GM12801 (cell line): ENCODE data around the gene FTCDNL1.

Experiments
- TF ChIP-seq, protein P1 (sequence below): IDR thresholded peaks from one replicate; pipeline ENCODE4 v1.5.1; 2011; ENCODE audit warnings: control low read depth; ENCODE audit not compliant: insufficient read length; ENCODE audit errors: extremely low read depth

Gene FTCDNL1

DNA sequence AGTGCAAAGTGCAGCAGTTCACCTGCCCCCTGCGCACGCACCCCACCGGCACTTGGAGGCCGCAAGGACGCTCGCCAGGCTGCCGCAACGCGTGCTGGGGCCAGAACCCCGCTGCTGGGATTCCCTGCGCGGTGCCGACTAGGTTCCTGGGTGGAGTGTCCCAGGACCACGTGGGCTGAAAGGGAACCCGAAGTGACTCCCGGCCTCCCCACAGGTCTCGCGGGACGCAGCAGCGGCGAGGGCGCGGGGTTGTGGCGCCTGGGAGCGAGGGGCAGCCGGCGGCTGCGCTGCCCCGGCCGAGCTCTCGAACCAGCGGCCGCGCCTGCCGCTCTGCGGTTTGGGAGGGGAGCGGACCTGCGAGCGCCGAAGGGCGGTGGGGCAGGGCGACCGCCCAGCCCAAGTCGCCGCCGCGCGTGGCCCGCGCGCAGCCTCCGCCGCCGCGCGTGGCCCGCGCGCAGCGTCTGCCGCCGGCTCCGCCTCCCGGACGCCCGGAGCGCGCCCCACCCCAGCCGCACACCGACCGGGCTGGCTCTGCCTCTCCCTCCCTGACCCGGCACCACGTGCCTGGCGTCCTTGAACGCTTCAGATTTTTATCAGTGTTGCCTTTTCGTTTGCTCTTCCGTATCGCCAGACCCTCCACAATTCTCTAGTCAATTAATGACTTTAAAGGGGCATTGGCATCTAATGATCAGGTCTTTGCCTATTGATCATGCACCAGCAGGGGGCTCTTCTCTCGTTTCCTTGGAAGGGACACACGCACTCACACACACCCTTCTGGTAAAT lies at the start of gene FTCDNL1:
Gene FTCDNL1, minus strand, starts transcription at position 475 of the 783 bp plus-strand sequence. CDS start 2,230 bp downstream, outside the sequence.
- TF ChIP-seq, protein P1, sequence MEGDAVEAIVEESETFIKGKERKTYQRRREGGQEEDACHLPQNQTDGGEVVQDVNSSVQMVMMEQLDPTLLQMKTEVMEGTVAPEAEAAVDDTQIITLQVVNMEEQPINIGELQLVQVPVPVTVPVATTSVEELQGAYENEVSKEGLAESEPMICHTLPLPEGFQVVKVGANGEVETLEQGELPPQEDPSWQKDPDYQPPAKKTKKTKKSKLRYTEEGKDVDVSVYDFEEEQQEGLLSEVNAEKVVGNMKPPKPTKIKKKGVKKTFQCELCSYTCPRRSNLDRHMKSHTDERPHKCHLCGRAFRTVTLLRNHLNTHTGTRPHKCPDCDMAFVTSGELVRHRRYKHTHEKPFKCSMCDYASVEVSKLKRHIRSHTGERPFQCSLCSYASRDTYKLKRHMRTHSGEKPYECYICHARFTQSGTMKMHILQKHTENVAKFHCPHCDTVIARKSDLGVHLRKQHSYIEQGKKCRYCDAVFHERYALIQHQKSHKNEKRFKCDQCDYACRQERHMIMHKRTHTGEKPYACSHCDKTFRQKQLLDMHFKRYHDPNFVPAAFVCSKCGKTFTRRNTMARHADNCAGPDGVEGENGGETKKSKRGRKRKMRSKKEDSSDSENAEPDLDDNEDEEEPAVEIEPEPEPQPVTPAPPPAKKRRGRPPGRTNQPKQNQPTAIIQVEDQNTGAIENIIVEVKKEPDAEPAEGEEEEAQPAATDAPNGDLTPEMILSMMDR, result no peak

DNA sequence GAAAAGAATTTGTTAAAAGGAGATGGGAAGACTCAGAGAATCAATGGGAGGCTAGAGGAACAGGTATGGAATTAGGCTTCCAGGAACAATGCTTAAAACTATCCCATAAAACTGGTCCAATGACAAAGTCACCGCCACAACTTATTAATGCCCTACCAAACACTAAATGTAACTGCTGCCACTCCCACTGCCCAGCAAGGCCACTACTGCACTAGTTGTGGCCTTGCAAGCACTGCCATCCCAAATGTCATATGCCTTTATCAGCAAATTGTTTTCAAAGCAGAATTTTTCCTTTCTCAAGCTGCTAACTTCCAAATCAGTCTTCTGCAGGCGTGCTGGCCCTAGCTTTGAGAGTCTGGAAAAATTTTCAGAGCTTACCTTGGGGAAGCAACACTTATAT lies 45.6 kb upstream of the FTCDNL1 start:
- TF ChIP-seq, protein P1, result no peak

DNA sequence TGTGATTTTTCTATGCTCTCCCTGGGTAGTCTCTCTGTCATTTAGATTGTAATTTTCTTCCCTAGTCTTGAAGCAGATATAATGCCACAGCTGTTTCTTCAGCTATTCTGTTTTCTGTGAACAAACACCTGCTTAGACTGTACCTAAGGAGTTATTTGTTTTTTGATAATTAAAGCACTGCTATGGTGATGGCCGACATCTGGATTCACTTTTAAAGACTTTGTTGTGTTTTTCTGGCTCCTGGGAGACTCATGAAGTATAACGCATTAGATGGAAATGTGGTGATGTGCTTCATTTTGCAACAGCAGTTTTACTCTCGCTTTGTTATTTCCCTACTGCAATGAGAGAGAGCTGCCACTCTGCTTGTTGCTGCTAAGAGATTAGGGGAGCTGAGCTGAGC lies 44.4 kb upstream of the FTCDNL1 start:
- TF ChIP-seq, protein P1, result no peak

DNA sequence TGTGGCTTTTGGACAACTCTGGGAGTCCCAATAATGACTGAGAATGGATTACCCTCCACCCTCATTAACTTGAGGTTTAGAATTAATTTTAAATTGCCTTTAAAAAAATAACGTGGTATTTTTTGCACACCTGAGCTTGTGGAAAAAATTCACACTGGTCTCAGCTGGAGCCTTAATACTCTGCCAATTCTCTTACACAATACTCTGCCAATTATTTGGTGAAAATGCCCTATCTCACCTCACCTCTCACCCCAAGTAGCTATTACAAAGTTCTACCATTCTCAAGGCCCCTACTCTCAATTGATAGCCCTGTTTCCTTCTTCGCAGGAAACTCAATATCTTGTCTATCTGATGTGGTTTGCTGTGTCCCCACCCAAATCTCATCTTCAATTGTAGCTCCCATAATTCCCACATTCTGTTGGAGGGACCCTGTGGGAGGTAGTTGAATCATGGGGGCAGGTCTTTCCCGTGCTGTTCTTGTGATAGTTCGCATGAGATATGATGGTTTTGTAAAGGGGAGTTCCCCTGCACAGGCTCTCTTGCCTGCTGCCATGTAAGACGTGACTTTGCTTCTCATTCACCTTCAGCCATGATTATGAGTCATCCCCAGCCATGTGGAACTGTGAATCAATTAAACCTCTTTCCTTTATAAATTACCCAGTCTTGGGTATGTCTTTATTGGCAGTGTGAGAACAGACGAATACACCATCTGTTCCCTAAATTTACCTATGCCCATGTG lies 32.7 kb upstream of the FTCDNL1 start:
- TF ChIP-seq, protein P1, result no peak

DNA sequence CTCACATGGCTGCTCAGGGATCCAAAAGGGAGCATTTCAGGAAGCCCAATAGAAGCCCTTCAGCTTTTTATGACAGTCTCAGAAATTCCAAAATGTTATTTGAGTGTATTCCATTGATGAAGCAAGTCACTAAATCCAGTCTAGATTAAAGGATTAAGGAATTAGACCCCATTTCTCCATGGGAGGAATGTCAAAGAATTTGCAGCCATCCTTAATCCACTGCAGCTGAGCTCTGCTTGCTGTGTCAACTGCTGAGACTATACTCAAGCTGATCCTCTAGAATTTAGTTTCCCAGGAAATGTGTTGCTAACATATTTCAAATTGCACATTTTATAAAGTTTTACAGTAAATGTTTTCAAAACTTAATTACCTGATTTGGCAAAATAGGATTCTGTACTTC lies 31.7 kb upstream of the FTCDNL1 start:
- TF ChIP-seq, protein P1, result no peak

DNA sequence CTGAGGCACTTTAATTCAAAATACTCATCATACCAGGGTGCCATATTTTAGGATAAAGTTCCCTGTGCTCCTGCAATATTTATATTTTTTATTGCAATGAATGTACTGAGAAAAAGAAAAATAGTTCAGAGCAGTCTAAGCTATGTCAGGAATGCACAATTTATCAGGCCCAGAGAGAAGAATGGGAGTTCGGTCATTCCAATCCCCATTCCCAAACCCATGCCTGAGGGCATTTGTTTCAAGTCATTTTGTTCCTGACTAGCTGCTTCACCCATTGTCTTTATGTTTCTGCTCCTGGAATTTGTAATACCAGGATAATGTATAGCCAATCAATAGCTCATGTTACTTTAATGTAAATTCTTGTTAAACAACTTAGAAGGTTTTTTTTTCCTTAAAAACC lies 24.4 kb upstream of the FTCDNL1 start:
- TF ChIP-seq, protein P1, result no peak

DNA sequence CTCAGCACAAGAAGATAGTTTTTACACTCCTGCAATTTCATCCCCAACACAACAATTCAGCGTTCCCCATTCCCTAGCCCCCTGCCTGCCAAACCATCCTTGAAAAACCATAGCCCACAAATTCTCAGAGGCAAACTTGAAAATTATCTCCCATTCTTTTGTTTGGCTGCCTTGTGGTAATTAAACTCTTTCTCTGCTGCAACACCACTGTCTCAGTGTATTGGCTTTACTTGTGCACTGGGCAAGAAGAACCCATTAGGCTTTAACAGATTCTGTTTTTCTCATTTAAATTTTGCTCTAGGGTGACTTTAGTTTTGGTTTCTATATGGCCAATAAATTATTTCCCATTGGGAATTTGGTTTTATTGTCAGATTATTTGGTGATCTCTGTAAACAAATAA lies 23.2 kb upstream of the FTCDNL1 start:
- TF ChIP-seq, protein P1, result no peak
